GM12878 (cell line): ENCODE results near the gene MRPL37. TPM values are rescaled to one million over a fixed set of nuclear protein-coding genes. Genes with fewer than 3 reads are reported as not detected.
"Not testable (repeated sequence)": the region's sequence is repeated elsewhere in the genome, so short reads cannot be mapped to it uniquely, and the experiment has no call there.

Experiments used
- ATAC-seq: fragments of 200-7000 bp; cut with Tn5 transposase; 3 replicates; pipeline ENCODE4 v1.9.1; 2020; ENCODE audit warnings: mild to moderate bottlenecking, moderate library complexity
- BruUV-seq: library from RNA; stranded (reverse); fragments of 400-500 nt; replicated peaks from 2 replicates; lab custom pipeline; 2021; lab: Mats Ljungman, UMichigan
- CTCF ChIA-PET: fragments of 300-600 bp; sonication (Branson Sonifier 250); formaldehyde crosslinking; extraction: SDS; loops from one replicate; lab custom pipeline; 2021; ENCODE audit warnings: inconsistent platforms; lab: Yijun Ruan, JAX
- POLR2A ChIA-PET: fragments of 350-600 bp; formaldehyde crosslinking; extraction: SDS; loops from one replicate; lab custom pipeline; 2021; ENCODE audit warnings: inconsistent platforms; lab: Charles Lee
- RAD21 ChIA-PET: fragments of 300-600 bp; sonication (Branson Sonifier 250); formaldehyde crosslinking; loops from one replicate; lab custom pipeline; 2023; ENCODE audit warnings: antibody characterized with exemption; ENCODE audit not compliant: unreplicated experiment; lab: Charles Lee
- SMC1A ChIA-PET: fragments of 300-600 bp; sonication (Branson Sonifier 250); formaldehyde crosslinking; loops from one replicate; lab custom pipeline; 2023; ENCODE audit not compliant: unreplicated experiment, uncharacterized antibody; lab: Charles Lee
- DNase-seq: peaks from one replicate; pipeline ENCODE4 v3.0.0-alpha.2; 2011; ENCODE audit warnings: low read depth, low spot score
- FAIRE-seq: peaks from 3 replicates; lab custom pipeline; 2011; peaks lifted over from hg19 to GRCh38; lab: Jason Lieb, UNC
- H2AFZ ChIP-seq: 2 replicates; pipeline ENCODE4 v1.6.0; 2011; ENCODE audit warnings: low read depth, low read length, control low read depth; ENCODE audit not compliant: control insufficient read depth
- H3K27ac ChIP-seq: 2 replicates; pipeline ENCODE4 v1.5.1; 2011; ENCODE audit warnings: control low read depth; ENCODE audit not compliant: control insufficient read depth, insufficient read depth
- H3K27me3 ChIP-seq, 2 experiments: replicated peaks in 1 of 2; 2 replicates each; pipeline versions ENCODE4 v1.6.0 to v1.6.1; 2011; ENCODE audit warnings: low read length in 1 of 2; ENCODE audit not compliant: control insufficient read depth in 2 of 2, insufficient read depth in 2 of 2
- H3K36me3 ChIP-seq, 2 experiments: 2 replicates each; pipeline ENCODE4 v1.5.1; 2011; ENCODE audit warnings: low read length in 1 of 2; ENCODE audit not compliant: control insufficient read depth in 2 of 2, insufficient read depth in 2 of 2
- H3K4me1 ChIP-seq: 2 replicates; pipeline ENCODE4 v1.6.1; 2011; ENCODE audit warnings: mild to moderate bottlenecking, low read length, moderate library complexity, mixed read lengths; ENCODE audit not compliant: control insufficient read depth, insufficient read depth
- H3K4me2 ChIP-seq: 2 replicates; pipeline ENCODE4 v1.6.0; 2011; ENCODE audit warnings: control low read depth; ENCODE audit not compliant: control insufficient read depth, insufficient read depth
- H3K4me3 ChIP-seq: fragments of 200-600 bp; sonication (generic); 2 replicates; pipeline ENCODE4 v1.5.1; 2016
- H3K79me2 ChIP-seq: 2 replicates; pipeline ENCODE4 v1.6.0; 2011; ENCODE audit warnings: low read length; ENCODE audit not compliant: control insufficient read depth, insufficient read depth
- H3K9ac ChIP-seq: 2 replicates; pipeline ENCODE4 v1.8.0; 2011; ENCODE audit warnings: low read length, control low read depth, mixed read lengths; ENCODE audit not compliant: control insufficient read depth, insufficient read depth
- H3K9me3 ChIP-seq: replicated peaks from 3 replicates; pipeline ENCODE4 v1.5.1; 2011; ENCODE audit warnings: mild to moderate bottlenecking, low read length; ENCODE audit not compliant: control insufficient read depth, insufficient read depth
- H4K20me1 ChIP-seq: 2 replicates; pipeline ENCODE4 v1.6.0; 2011; ENCODE audit not compliant: control insufficient read depth, insufficient read depth
- ETV6 ChIP-seq, 2 experiments: fragments of 450-650 bp in 1 of 2; IDR thresholded peaks in 1 of 2; conservative IDR thresholded peaks in 1 of 2; 2 replicates each; pipeline ENCODE4 v1.6.1; 2014; ENCODE audit warnings: antibody characterized with exemption in 1 of 2, borderline replicate concordance in 1 of 2, low read depth in 1 of 2, mild to moderate bottlenecking in 1 of 2, moderate library complexity in 1 of 2
- KDM1A ChIP-seq: fragments of 200-600 bp; sonication (generic); IDR thresholded peaks from 2 replicates; pipeline ENCODE4 v1.6.1; 2016; ENCODE audit warnings: borderline replicate concordance
- TARDBP ChIP-seq: IDR thresholded peaks from 2 replicates; pipeline ENCODE4 v1.6.1; 2016; ENCODE audit warnings: borderline replicate concordance
- ZNF207 ChIP-seq: fragments of 450-650 bp; IDR thresholded peaks from 2 replicates; pipeline ENCODE4 v1.6.1; 2014; ENCODE audit warnings: antibody characterized with exemption, mild to moderate bottlenecking, borderline replicate concordance
- WGBS: methylation state at CpG from one replicate; pipeline ENCODE4 v1.1.6; 2016; ENCODE audit warnings: low lambda C conversion rate; ENCODE audit not compliant: insufficient replicate concordance, insufficient coverage; ENCODE audit errors: missing lambda C conversion rate; 5-methylcytosine and 5-hydroxymethylcytosine counted together
- in situ Hi-C: fragments of 300-500 bp; cut with MboI; formaldehyde crosslinking; loops from 9 replicates; pipeline ENCODE4 v1.14.3; 2018; ENCODE audit warnings: mixed read lengths
- intact Hi-C: fragments of 100-400 bp; cut with micrococcal nuclease; formaldehyde crosslinking; loops from one replicate; pipeline ENCODE4 v1.14.2; 2022; ENCODE audit not compliant: unreplicated experiment
- polyA plus RNA-seq, 11 experiments: library from polyadenylated mRNA; depleted of rRNA in 4 of 11; unstranded in 6 of 11; stranded (reverse) in 5 of 11; fragments of >200 nt; fragmentation: Nextera tagmentation in 4 of 11; fragmentation: Illumina TruSeq in 1 of 11; extraction: Ambion mirVana in 4 of 11; extraction: Trizol in 1 of 11; gene quantifications; 1 replicate in 1 of 11; 2 replicates in 10 of 11; pipeline versions ENCODE4 v1.2.1 to v1.2.3, GENCODE V29; 2011 to 2016; ENCODE audit warnings: inconsistent platforms in 2 of 11, missing spikeins in 2 of 11, low read depth in 1 of 11
- total RNA-seq, 4 experiments: library from RNA; depleted of rRNA in 3 of 4; stranded (reverse); fragments of >200 nt in 3 of 4; fragmentation: Illumina TruSeq in 1 of 4; extraction: Trizol in 1 of 4; gene quantifications; 2 replicates each; pipeline versions ENCODE4 v1.2.1 to v1.2.3, GENCODE V29; 2013 to 2021
- TF ChIP-seq, protein P1 (sequence below): fragments of 450-650 bp; IDR thresholded peaks from 2 replicates; pipeline ENCODE4 v1.6.1; 2017; ENCODE audit warnings: low read depth, mild to moderate bottlenecking, moderate library complexity
- TF ChIP-seq, protein P2 (sequence below): fragments of 150-350 bp; IDR thresholded peaks from 2 replicates; pipeline ENCODE4 v1.6.1; 2016; ENCODE audit warnings: low read depth, low read length

Gene MRPL37
- total and polyA plus RNA-seq, 10 of the 15 experiments (the other 5 are each of a cell fraction or from before 2014, with no cell fraction given) = 41.4 to 217 (median 159) TPM

DNA sequence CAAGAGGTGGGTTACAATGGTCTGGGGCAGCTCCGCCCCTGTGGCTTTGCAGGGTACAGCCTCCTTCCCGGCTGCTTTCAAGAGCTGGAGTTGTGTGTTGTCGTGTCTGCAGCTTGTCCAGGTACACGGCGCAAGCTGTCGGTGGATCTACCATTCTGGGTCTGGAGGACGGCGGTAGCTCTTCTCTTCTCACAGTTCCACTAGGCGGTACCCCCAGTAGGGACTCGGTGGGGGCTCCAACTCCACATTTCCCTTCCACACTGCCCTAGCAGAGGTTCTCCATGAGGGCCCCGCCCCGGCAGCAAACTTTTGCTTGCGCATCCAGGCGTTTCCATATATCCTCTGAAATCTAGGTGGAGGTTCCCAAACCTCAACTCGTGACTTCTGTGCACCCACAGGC is 34.8 kb upstream of the MRPL37 start:
- no TSS peak for BruUV-seq
- H3K79me2 ChIP-seq = no peaks in the 10 kb centered on the region
- DNase-seq (no peak), FAIRE-seq (no peak), ATAC-seq (no peak)
- H3K9ac ChIP-seq = no peak overlapping the region
- intact Hi-C loops (no loop called here), in situ Hi-C loops (no loop called here)
- H3K4me1 ChIP-seq = no peaks in the 10 kb centered on the region
- H2AFZ ChIP-seq = no peak overlapping the region
- no peaks in the 10 kb centered on the region for H4K20me1 ChIP-seq
- H3K27ac ChIP-seq = no peak overlapping the region
- ChIA-PET CTCF (interaction anchor here (0.6 kb wide), 1 partner anchor 270 kb away, joined by 3 read pairs; no protein-coding TSS in a partner anchor), SMC1A (no interaction called here), RAD21 (no interaction called here), POLR2A (interaction anchor here (0.7 kb wide), 1 partner anchor 602 kb away, joined by 4 read pairs; no protein-coding TSS in a partner anchor)
- TF ChIP-seq, protein P1, sequence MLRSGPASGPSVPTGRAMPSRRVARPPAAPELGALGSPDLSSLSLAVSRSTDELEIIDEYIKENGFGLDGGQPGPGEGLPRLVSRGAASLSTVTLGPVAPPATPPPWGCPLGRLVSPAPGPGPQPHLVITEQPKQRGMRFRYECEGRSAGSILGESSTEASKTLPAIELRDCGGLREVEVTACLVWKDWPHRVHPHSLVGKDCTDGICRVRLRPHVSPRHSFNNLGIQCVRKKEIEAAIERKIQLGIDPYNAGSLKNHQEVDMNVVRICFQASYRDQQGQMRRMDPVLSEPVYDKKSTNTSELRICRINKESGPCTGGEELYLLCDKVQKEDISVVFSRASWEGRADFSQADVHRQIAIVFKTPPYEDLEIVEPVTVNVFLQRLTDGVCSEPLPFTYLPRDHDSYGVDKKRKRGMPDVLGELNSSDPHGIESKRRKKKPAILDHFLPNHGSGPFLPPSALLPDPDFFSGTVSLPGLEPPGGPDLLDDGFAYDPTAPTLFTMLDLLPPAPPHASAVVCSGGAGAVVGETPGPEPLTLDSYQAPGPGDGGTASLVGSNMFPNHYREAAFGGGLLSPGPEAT = no peak
- TF ChIP-seq ZNF207 (no peak), KDM1A (no peak), ETV6 (conservative IDR thresholded peaks at IDR 0.05 in 1 of 2, IDR thresholded peaks at IDR 0.05 in 1 of 2; ENCODE audit: borderline replicate concordance in 1 of 2, low read depth in 1 of 2) (no peak), TARDBP (no peak)
- TF ChIP-seq, protein P2, sequence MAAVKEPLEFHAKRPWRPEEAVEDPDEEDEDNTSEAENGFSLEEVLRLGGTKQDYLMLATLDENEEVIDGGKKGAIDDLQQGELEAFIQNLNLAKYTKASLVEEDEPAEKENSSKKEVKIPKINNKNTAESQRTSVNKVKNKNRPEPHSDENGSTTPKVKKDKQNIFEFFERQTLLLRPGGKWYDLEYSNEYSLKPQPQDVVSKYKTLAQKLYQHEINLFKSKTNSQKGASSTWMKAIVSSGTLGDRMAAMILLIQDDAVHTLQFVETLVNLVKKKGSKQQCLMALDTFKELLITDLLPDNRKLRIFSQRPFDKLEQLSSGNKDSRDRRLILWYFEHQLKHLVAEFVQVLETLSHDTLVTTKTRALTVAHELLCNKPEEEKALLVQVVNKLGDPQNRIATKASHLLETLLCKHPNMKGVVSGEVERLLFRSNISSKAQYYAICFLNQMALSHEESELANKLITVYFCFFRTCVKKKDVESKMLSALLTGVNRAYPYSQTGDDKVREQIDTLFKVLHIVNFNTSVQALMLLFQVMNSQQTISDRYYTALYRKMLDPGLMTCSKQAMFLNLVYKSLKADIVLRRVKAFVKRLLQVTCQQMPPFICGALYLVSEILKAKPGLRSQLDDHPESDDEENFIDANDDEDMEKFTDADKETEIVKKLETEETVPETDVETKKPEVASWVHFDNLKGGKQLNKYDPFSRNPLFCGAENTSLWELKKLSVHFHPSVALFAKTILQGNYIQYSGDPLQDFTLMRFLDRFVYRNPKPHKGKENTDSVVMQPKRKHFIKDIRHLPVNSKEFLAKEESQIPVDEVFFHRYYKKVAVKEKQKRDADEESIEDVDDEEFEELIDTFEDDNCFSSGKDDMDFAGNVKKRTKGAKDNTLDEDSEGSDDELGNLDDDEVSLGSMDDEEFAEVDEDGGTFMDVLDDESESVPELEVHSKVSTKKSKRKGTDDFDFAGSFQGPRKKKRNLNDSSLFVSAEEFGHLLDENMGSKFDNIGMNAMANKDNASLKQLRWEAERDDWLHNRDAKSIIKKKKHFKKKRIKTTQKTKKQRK = no peak
- no peaks in the 10 kb centered on the region for H3K27me3 ChIP-seq
- no peaks in the 10 kb centered on the region for H3K36me3 ChIP-seq
- no peaks in the 10 kb centered on the region for H3K9me3 ChIP-seq
- no peak overlapping the region for H3K4me2 ChIP-seq
- WGBS = 83% methylated on average over 15 of the region's 15 CpGs
- no peak overlapping the region for H3K4me3 ChIP-seq

DNA sequence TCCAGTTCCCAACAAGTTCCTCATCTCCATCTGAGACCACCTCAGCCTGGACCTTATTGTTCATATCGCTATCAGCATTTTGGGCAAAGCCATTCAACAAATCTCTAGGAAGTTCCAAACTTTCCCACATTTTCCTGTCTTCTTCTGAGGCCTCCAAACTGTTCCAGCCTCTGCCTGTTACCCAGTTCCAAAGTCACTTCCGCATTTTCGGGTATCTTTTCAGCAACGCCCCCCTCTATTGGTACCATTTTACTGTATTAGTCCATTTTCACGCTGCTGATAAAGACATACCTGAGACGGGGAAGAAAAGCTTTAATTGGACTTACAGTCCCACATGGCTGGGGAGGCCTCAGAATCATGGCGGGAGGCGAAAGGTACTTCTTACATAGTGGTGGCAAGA is 33.6 kb upstream of the MRPL37 start:
- SMC1A ChIA-PET, POLR2A ChIA-PET, H4K20me1 ChIP-seq, RAD21 ChIA-PET, ATAC-seq, DNase-seq, intact Hi-C loops, H3K4me1 ChIP-seq, H3K36me3 ChIP-seq, H3K4me2 ChIP-seq, H3K79me2 ChIP-seq, H3K9ac ChIP-seq, FAIRE-seq, in situ Hi-C loops, H3K9me3 ChIP-seq, CTCF ChIA-PET, BruUV-seq, H3K27me3 ChIP-seq, H2AFZ ChIP-seq, H3K4me3 ChIP-seq, H3K27ac ChIP-seq: not testable (repeated sequence)
- 86% methylated on average over 8 of the region's 8 CpGs for WGBS
